WERI-Rb-1 (cell line): ENCODE results near the gene SPRR2B.
A peak's percentile ranks its signal among the peaks of the same experiment; 100 is the strongest.
"Not testable (repeated sequence)": the region's sequence is repeated elsewhere in the genome, so short reads cannot be mapped to it uniquely, and the experiment has no call there.

ENCODE experiments used
- DNase-seq: peaks from one replicate; pipeline ENCODE4 v3.0.0-alpha.2; 2020
- H3K27ac ChIP-seq: fragments of 250-450 bp; sonication (Bioruptor Pico); 2 replicates; pipeline ENCODE4 v1.5.1; 2020; ENCODE audit warnings: mild to moderate bottlenecking, moderate library complexity
- H3K27me3 ChIP-seq: fragments of 250-450 bp; sonication (Bioruptor Pico); 2 replicates; pipeline ENCODE4 v1.5.1; 2021; ENCODE audit warnings: mild to moderate bottlenecking, low read depth, moderate library complexity; ENCODE audit not compliant: insufficient read depth, severe bottlenecking
- H3K36me3 ChIP-seq: fragments of 250-450 bp; sonication (Bioruptor Pico); 2 replicates; pipeline ENCODE4 v1.5.1; 2020; ENCODE audit warnings: mild to moderate bottlenecking, moderate library complexity
- H3K4me3 ChIP-seq: 2 replicates; pipeline ENCODE4 v1.5.1; 2011; ENCODE audit warnings: low read depth, mild to moderate bottlenecking, control low read depth, low read length
- H3K9me3 ChIP-seq: fragments of 250-450 bp; sonication (Bioruptor Pico); 2 replicates; pipeline ENCODE4 v1.5.1; 2021; ENCODE audit warnings: mild to moderate bottlenecking, moderate library complexity; ENCODE audit not compliant: severe bottlenecking
- CTCF ChIP-seq: IDR thresholded peaks from 2 replicates; pipeline ENCODE4 v1.5.1; 2011; ENCODE audit warnings: low read depth, mild to moderate bottlenecking, control low read depth, inconsistent platforms, low read length

The SPRR2B gene

GRCh38 chr1:153030895-153031294 lies 40.5 kb downstream of the SPRR2B start, which contains the start of gene SPRR1B:
SPRR1B (plus strand) TSS chr1:153031203; CDS start chr1:153032346, 1,143 bp downstream.
- no peak within 1 kb of the TSS for H3K4me3 ChIP-seq
- H3K27ac ChIP-seq, result peak within 1 kb of the TSS; percentile 86
- H3K27me3 ChIP-seq, result no peaks in the 10 kb centered on the region
- no peaks in the 10 kb centered on the region for H3K36me3 ChIP-seq
- peaks cover 8% of the 10 kb centered on the region for H3K9me3 ChIP-seq
- TF ChIP-seq CTCF, result no peak
- DNase-seq, result no peak

- no peak for TF ChIP-seq CTCF
Measured at GRCh38 chr1:153028766-153029165, 42.6 kb downstream of the SPRR2B start.

GRCh38 chr1:153025797-153026196 lies 45.6 kb downstream of the SPRR2B start:
- no peak for TF ChIP-seq CTCF
- H3K27ac ChIP-seq, result no peak overlapping the region
- no peaks in the 10 kb centered on the region for H3K36me3 ChIP-seq
- H3K4me3 ChIP-seq, result no peak overlapping the region
- DNase-seq, result no peak
- no peaks in the 10 kb centered on the region for H3K27me3 ChIP-seq
- peaks cover 11% of the 10 kb centered on the region for H3K9me3 ChIP-seq

More at GRCh38 chr1:153028766-153029165, 42.6 kb downstream of the SPRR2B start:
- Histone ChIP-seq H3K36me3 (no peaks in the 10 kb centered on the region), H3K27ac (peak overlapping the region; percentile 86), H3K4me3 (no peak overlapping the region), H3K9me3 (peaks cover 8% of the 10 kb centered on the region), H3K27me3 (no peaks in the 10 kb centered on the region)
- peak; percentile 90 for DNase-seq

GRCh38 chr1:153024413-153024812 lies 47.0 kb downstream of the SPRR2B start:
- no peaks in the 10 kb centered on the region for H3K36me3 ChIP-seq
- peak; percentile 2 for DNase-seq
- H3K9me3 ChIP-seq, result peaks cover 15% of the 10 kb centered on the region
- no peak for TF ChIP-seq CTCF
- no peak overlapping the region for H3K4me3 ChIP-seq
- no peaks in the 10 kb centered on the region for H3K27me3 ChIP-seq
- H3K27ac ChIP-seq, result no peak overlapping the region

GRCh38 chr1:153023109-153023508 lies 48.3 kb downstream of the SPRR2B start:
- peaks cover 13% of the 10 kb centered on the region for H3K9me3 ChIP-seq
- no peaks in the 10 kb centered on the region for H3K36me3 ChIP-seq
- peak; percentile 8 for DNase-seq
- H3K4me3 ChIP-seq, result no peak overlapping the region
- H3K27ac ChIP-seq, result no peak overlapping the region
- no peaks in the 10 kb centered on the region for H3K27me3 ChIP-seq
- no peak for TF ChIP-seq CTCF

- H3K27ac ChIP-seq, H3K27me3 ChIP-seq, H3K4me3 ChIP-seq, H3K36me3 ChIP-seq: not testable (repeated sequence)
- peak; percentile 2 for DNase-seq
- H3K9me3 ChIP-seq, result peaks cover 16% of the 10 kb centered on the region
Measured at GRCh38 chr1:153022340-153022739, 49.1 kb downstream of the SPRR2B start.

GRCh38 chr1:153021829-153022228 lies 49.6 kb downstream of the SPRR2B start:
- not testable (repeated sequence) for H3K36me3 ChIP-seq, H3K27ac ChIP-seq, H3K27me3 ChIP-seq, DNase-seq, H3K4me3 ChIP-seq
- H3K9me3 ChIP-seq, result peaks cover 16% of the 10 kb centered on the region
